HG03469 (cell line): ENCODE measurements around the gene ACAD9.
"Not testable (repeated sequence)": the region's sequence is repeated elsewhere in the genome, so short reads cannot be mapped to it uniquely, and the experiment has no call there.

Experiments used
- ATAC-seq: cut with Tn5 transposase; IDR thresholded peaks from one replicate; pipeline ENCODE4 v1.9.1; 2021; ENCODE audit warnings: mild to moderate bottlenecking, moderate library complexity, moderate number of reproducible peaks; ENCODE audit not compliant: unreplicated experiment

Gene ACAD9

DNA sequence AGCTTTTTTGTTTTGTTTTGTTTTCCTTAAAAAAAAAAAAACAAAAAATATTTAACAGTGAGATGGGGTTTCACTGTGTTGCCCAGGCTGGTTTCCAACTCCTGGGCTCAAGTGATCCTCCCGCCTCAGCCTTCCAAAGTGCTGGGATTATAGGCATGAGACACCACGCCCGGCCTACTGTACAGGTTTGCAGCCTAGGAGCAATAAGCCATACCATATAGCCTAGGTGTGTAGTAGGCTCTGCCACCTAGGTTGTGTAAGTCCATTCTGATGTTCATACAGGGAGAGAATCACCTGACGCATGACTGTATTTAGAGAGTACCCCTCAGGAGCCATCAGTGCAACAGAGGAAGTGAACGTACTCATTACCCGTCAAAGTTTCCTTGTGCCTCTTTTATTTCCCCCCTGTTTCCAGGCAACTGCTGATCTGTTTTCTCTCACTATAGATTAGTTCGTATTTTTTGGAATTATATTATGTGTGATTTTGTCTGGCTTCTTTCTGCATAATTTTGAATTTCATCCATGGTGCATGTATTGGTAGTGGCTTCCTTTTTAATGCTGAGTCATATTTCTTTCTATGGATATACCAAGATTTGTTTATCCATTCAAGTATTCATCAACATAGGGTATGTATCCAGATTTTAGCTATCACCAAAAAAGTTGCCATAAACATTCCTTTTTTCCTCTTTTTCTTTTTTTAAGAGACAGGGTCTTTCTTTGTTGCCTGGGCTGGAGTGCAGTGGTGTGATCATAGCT is 9.9 kb downstream of the ACAD9 start:
- no peak for ATAC-seq

DNA sequence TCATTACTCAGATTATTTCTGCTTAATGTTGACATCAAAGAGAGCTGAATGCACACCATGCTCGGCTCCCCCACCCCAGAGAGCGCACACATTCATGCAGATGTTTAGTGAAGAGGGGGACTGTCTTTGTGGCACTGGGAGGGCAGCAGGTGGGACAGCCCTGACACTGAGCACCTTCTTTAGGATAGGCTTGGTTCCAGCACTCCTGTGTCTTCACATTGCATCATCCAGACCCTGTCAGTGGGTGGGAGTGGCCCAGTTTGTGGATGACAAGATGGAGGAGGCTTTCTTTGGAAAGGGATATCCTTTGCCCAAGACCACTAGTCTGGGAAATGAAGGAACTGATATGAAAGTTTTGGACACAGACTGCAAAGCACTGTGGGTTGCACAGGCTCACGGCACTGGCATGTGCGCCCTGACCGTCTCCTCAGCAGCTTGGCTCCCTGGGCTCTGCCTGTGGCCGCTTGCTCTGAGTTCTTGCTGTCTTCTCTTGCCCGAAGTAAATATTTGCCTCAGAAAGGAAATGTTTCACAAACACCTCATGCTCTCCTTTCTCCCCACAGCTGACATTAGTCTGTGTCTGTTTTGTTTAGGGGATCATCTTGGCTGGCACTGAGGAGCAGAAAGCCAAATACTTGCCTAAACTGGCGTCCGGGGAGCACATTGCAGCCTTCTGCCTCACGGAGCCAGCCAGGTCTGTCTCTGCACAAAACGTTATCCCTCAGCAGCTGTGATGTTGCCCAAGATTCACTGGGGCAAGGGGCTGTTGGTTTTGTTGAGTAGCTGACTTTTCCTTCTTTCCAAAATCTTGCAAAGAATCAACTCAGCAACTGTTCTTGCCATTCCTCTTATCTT is 16.6 kb downstream of the ACAD9 start:
- ATAC-seq = no peak

DNA sequence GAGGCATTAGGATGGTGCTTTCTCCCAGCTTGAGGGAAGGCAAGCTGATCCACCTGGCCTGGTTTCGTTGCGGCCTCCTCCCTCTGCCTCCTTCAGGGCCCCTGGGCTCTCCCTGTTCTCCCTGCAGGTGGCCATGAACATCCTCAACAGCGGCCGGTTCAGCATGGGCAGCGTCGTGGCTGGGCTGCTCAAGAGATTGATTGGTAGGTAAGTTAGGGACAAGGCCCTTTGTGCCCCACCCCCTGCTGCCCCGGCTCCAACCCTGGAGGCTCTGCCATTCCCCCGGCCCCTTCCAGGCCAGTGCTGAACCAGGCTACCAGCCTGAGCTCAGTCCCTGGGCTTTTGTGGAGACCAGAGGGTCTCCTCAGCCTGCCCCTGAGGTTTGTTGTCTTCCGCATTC is 23.0 kb downstream of the ACAD9 start:
- no peak for ATAC-seq

DNA sequence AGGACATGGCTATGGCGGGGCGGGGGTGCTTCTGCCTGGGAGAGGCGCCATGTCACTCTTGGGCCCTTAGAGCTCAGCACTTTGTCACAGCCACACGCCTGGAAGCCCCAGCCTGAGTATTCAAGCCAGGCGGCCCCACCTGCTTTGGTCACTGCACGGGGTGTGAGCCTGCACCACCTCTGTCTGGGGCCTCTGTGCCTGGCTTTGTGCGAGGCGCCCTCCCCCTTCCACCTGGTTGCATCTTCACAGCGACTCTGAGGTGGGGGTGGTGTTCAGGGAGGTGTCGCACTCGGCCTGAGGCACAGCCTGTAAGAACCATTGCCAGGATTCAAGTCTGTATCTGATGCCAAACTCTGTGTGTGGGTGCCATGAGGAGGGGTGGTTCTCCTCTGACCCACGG is 24.1 kb downstream of the ACAD9 start:
- ATAC-seq = no peak

- no peak for ATAC-seq
Measured at GRCh38 chr3:128906031-128906803, 26.8 kb downstream of the ACAD9 start.

DNA sequence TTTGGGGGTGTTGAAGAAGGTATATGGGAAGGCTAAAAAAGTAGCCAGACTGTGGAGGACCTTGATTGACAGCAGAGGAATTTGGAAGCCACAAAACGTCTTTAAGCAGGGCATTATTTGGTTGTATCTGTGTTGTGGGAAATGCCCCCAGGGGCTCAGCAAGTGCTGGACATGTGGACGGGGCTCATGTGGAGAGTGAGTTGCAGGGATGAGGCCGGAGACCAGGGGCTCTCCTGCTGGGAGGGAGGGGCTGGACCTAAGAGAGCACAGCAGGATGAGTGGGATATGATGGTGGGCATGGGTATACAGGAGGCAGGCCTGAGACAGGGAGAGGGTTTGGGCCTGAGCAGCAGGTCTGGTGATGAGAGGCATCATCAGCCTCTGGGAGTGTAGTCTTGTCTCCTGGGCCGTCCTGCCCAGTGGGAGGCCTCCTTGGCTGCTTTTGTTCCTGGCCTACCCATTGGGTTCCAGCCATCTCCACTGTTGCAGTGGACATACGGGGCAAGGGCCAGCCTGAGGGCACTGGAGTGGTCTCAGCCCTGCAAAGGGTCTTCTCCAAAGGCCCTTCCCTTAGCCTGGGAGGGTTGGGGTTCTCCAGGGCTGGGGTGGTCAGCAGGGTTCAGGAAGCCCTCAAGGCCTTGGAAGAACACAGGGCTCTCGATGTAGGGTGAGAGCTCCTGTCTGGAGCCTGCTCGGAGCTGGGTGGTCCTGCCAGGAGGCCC is 27.5 kb downstream of the ACAD9 start:
- ATAC-seq = no peak

DNA sequence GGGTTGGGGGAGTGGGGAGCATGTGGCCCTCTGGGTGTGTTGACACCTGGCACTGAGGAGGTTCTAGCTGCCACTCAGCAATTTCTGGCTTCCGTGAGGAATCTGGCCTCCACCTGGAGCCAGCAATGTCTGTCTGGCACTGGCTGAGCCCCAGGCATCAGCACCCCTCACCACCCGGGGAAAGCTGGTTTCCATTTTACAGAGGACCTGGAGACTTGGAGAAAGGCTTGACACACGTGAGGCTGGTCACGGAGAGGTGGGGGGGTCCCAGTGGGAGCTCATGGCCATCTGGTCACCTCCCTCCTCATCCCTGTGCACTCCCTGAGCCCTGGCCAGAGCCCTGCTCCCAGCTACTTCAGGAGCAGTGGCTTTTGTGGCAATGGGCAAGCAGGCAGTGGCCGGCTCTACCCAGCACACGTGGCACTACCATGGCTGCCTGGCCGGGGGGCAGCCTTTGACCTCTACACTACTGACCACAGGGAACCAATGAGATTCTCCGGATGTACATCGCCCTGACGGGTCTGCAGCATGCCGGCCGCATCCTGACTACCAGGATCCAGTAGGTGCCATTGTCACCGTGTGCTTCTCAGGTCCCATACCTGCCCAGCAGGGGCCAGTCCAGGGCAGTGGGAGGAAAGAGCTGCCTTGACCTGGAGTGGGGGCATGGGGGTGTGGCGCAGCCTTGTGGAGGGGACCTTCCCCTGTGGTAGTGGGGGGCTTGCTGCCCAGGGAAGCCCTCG is 28.5 kb downstream of the ACAD9 start:
- no peak for ATAC-seq

GRCh38 chr3:128908951-128909350 is 29.5 kb downstream of the ACAD9 start:
- no peak for ATAC-seq

DNA sequence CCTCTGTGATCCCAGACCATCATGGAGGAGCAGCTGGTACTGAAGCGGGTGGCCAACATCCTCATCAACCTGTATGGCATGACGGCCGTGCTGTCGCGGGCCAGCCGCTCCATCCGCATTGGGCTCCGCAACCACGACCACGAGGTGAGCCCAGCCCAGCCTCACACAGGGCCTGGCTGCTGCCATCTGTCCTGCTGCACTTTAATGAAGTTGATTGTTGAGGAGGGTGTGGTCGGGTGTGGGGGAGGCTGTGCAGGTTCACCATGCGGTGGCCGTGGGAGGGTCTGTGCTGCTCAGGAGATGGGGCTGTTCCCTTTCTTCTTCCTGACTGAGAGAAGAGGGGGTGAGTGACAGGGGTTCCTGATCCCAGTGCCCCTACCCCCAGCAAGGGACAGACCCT is 30.6 kb downstream of the ACAD9 start:
- ATAC-seq = no peak

GRCh38 chr3:128911911-128912310 is 32.5 kb downstream of the ACAD9 start:
- ATAC-seq = no peak

DNA sequence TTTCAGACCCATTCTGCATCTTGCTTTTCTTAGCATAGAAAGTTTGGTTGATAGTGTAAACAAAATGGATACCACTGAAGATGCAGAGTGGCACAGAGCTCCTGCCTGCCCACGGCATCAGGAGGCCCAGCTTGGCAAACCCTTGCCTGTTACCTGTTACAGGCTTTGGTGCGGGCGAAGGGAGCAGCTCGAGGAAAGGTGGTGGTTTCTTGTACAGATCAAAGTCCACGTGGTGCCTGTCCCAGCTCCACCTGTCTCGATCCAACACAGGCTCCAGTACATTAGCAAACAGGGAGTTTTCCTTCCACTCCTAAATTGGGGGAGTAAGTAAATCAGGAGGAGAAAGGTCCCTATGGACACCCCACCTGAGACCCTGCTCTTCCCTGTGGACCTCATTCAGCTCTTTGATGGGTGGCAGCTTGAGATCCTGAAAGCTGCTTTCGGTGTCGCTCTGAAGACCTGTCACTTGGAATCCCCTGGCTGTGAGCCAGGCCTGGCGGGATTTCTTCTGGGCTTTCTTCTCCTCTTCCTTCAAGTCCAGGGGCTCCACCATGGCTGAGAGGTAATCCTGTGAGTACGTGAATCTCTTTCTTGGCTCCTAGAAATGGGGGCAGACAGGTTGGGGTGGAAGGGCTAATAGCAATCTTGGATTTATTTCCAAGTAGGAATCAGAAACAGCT is 35.7 kb downstream of the ACAD9 start:
- ATAC-seq = no peak

DNA sequence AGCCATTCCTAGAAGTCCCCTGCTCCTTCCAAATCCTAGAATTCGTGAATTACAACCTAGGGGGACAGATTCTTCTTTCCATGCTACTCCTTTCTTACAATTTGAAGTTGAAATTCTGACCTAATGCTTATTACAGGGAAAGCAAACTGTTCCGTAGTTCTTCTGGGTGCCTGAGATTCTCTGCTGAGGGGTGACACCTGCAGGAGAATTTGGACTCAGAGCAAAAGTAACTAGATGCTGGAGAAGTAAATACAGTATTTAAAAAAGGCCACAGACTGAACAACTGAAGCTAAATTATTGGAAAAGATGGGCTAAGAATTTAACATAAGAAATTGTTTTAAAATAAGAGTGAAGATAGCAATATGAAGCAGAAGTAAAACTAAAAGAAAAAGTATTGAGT is 37.9 kb downstream of the ACAD9 start:
- ATAC-seq = no peak

DNA sequence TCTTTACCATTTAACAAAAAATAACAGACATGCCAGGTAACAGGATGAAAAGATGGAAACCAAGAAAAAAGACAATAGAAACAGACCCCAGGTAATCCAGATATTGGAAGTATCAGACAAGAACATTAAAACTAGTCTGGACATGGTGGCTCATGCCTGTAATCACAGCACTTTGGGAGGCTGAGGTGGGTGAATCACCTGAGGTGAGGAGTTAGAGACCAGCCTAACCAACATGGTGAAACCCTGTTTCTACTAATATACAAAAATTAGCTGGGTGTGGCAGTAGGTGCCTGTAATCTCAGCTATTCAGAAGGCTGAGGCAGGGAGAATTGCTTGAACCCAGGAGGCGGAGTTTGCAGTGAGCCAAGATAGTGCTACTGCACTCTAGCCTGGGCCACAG is 40.6 kb downstream of the ACAD9 start:
- no peak for ATAC-seq

DNA sequence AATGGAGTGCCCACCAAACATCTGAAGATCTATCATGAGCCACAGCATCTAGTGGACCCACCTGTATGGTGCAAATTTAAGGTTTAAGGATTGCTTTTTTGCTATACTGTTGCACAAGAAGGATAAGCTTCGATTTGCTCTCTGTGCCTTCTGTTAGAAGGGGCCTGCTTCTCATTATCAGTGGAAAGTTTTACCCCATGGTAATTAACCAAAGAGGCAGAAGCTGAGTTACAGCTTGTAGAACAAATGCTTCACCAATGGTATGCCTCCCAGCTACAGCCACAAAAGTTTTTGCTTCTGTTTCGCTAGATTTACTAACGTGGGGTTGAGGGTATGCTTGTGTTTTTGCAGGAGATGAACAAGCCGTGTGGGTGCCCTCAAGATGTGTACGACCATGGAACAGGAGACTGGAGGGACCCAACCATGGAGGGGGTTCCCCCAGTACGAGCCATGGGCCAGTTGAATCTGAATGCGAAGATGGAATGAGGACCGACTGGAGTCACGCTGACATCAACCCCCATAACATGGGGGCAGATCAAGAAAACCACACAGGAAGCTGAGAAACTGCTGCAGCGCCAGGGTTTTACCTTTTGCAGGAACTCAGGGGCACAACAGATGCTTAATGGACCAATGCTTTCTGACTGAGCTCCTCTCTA is 43.5 kb downstream of the ACAD9 start:
- ATAC-seq = no peak

- ATAC-seq = no peak
Measured at GRCh38 chr3:128923576-128923975, 44.2 kb downstream of the ACAD9 start.

DNA sequence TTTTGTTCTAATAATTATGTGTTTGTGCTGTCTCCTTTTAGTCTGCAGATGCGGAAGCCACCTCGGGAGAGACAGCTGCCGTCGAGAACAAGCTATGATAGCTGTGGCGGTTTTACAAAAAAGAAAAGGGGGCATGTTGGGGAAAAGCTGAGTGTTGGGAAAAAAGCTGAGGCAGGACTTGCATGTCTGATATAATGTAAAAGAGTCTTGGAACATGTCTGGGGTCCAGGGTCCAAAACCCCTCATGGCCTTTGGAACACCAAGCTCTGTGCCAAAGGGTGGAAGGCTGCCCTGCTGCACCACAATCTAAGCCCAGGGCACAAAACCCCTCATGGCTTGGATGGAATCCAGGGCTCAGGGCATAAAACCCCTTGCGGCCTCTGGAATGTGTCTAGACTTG is 44.6 kb downstream of the ACAD9 start:
- not testable (repeated sequence) for ATAC-seq

GRCh38 chr3:128929364-128929763 is 49.9 kb downstream of the ACAD9 start:
- no peak for ATAC-seq

- no peak for ATAC-seq
Measured at GRCh38 chr3:128931046-128931445, 51.6 kb downstream of the ACAD9 start.
